Measurements from ENCODE around the gene PTCH1. TPM values are rescaled to one million over a fixed set of nuclear protein-coding genes. Genes with fewer than 3 reads are reported as not detected.

PTCH1 gene
- total and polyA plus RNA-seq, 2 donors from 2014 or later = 2.6 to 37.2 TPM

GRCh38 chr9:95406121-95406520 lies 110.7 kb downstream of the PTCH1 start:
- FAIRE-seq (no peak), DNase-seq (no peak)
- no peaks in the 10 kb centered on the region for H3K4me1 ChIP-seq (ENCODE audit: control insufficient read depth in 2 of 3, insufficient read depth in 2 of 3, low read depth in 1 of 3, low read length in 3 of 3)
- H3K27ac ChIP-seq (ENCODE audit: low read depth in 2 of 2, low read length in 2 of 2) = no peak overlapping the region
- no peak for TF ChIP-seq CTCF (IDR thresholded peaks at IDR 0.05; ENCODE audit: borderline replicate concordance, extremely low read depth, insufficient read depth)
- no peaks in the 10 kb centered on the region for H3K27me3 ChIP-seq (ENCODE audit: control insufficient read depth, insufficient read depth, low read length)
- H3K36me3 ChIP-seq (ENCODE audit: control insufficient read depth in 2 of 3, insufficient read depth in 3 of 3, low read length in 3 of 3) = no peaks in the 10 kb centered on the region
- no peak overlapping the region for H3K9ac ChIP-seq (ENCODE audit: low read length in 3 of 3)
- H3K4me3 ChIP-seq (ENCODE audit: low read length in 3 of 3) = no peak overlapping the region
- intact Hi-C loops (cut with DNase I) = no loop called here
- H3K9me3 ChIP-seq (ENCODE audit: control insufficient read depth in 2 of 3, insufficient read depth in 1 of 3, low read length in 3 of 3) = peaks cover 0 to 3% (median 0%) of the 10 kb centered on the region in 3 donors

DNA sequence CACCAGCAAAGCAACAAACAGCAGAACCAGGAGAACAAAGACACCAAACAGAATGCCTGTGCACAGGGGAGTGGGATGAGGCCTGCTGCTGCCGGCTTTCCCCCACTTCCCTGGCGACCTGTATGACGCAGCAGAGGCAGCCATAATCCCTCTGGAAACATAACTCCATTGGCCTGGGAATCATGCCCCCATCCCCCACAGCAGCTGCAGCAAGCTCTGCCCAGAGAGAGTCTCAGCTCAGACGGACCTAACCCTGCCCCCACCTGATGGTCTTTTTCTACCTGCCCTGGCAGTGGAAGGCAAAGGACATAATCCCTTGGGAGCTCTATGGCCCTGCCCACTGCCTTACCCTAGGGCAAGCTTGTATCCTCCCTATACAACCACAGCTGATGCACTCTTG lies 117.5 kb downstream of the PTCH1 start:
- peaks cover 0 to 3% (median 0%) of the 10 kb centered on the region in 3 donors for H3K9me3 ChIP-seq (ENCODE audit: control insufficient read depth in 2 of 3, insufficient read depth in 1 of 3, low read length in 3 of 3)
- no peak overlapping the region for H3K4me3 ChIP-seq (ENCODE audit: low read length in 3 of 3)
- no peak overlapping the region for H3K27ac ChIP-seq (ENCODE audit: low read depth in 2 of 2, low read length in 2 of 2)
- no peaks in the 10 kb centered on the region for H3K36me3 ChIP-seq (ENCODE audit: control insufficient read depth in 2 of 3, insufficient read depth in 3 of 3, low read length in 3 of 3)
- DNase-seq (no peak), FAIRE-seq (no peak)
- no peak for TF ChIP-seq CTCF (IDR thresholded peaks at IDR 0.05; ENCODE audit: borderline replicate concordance, extremely low read depth, insufficient read depth)
- no peaks in the 10 kb centered on the region for H3K4me1 ChIP-seq (ENCODE audit: control insufficient read depth in 2 of 3, insufficient read depth in 2 of 3, low read depth in 1 of 3, low read length in 3 of 3)
- intact Hi-C loops (cut with DNase I) = no loop called here
- no peak overlapping the region for H3K9ac ChIP-seq (ENCODE audit: low read length in 3 of 3)
- no peaks in the 10 kb centered on the region for H3K27me3 ChIP-seq (ENCODE audit: control insufficient read depth, insufficient read depth, low read length)

Other genes with a start within 250 kb of the PTCH1 start
- 10.8 TPM for gene FANCC, start 199.3 kb downstream of the PTCH1 start, total RNA-seq
- 7.5 TPM for gene FANCC, start 199.3 kb downstream of the PTCH1 start, polyA plus RNA-seq (ENCODE audit: insufficient read depth, low read depth, low replicate concordance)

All from kidney (tissue), 14 donors.